Fibroblast of the aortic adventitia (primary cell): ENCODE results near the gene LEFTY1. TPM values are rescaled to one million over a fixed set of nuclear protein-coding genes. Genes with fewer than 3 reads are reported as not detected.

Experiments used
- DNase-seq: peaks from one replicate; pipeline ENCODE4 v3.0.0-alpha.2; 2010; ENCODE audit warnings: low read depth
- H3K4me3 ChIP-seq: 2 replicates; pipeline ENCODE4 v1.5.1; 2011; ENCODE audit warnings: low read depth, mild to moderate bottlenecking, control low read depth, low read length, moderate library complexity
- total RNA-seq: library from RNA; depleted of rRNA; stranded (reverse); fragments of >200 nt; gene quantifications from 2 replicates; pipeline ENCODE4 v1.2.3, GENCODE V29; 2012; ENCODE audit warnings: low replicate concordance
- TF ChIP-seq, protein P1 (sequence below): IDR thresholded peaks from 2 replicates; pipeline ENCODE4 v1.5.1; 2011; ENCODE audit warnings: mild to moderate bottlenecking, low read length, control low read depth, inconsistent platforms; ENCODE audit not compliant: insufficient read depth

LEFTY1 gene
- total RNA-seq, 1 donor: not detected

DNA sequence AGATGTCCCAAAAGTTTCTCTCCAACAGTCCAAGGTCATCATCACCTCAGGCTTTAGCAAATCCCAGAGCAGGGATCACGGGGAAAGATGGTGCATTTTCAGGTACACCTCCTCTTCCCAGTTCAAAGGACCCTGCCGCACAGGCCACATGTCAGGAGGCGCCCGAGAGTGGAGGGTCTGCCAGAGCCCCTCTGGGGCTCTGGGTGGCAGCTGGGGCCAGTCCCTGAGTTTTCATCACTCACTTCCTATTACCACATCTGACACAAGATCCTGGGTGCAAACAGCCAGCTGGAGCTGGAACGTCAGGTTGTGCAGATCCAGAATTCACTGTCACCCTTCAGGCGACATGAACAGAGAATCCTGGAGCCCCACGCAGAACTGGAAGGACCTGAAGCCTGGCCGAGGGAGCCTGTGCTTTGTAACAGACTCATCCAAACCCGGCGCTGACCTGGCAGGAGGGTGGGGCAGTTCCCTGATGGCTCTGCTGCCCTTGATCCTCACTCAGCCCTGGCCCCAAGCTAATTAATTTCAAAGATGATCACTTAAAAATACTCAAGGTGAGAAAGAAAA is 15.6 kb downstream of the LEFTY1 start:
- no peak overlapping the region for H3K4me3 ChIP-seq
- DNase-seq: no peak
- TF ChIP-seq, protein P1, sequence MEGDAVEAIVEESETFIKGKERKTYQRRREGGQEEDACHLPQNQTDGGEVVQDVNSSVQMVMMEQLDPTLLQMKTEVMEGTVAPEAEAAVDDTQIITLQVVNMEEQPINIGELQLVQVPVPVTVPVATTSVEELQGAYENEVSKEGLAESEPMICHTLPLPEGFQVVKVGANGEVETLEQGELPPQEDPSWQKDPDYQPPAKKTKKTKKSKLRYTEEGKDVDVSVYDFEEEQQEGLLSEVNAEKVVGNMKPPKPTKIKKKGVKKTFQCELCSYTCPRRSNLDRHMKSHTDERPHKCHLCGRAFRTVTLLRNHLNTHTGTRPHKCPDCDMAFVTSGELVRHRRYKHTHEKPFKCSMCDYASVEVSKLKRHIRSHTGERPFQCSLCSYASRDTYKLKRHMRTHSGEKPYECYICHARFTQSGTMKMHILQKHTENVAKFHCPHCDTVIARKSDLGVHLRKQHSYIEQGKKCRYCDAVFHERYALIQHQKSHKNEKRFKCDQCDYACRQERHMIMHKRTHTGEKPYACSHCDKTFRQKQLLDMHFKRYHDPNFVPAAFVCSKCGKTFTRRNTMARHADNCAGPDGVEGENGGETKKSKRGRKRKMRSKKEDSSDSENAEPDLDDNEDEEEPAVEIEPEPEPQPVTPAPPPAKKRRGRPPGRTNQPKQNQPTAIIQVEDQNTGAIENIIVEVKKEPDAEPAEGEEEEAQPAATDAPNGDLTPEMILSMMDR: no peak

DNA sequence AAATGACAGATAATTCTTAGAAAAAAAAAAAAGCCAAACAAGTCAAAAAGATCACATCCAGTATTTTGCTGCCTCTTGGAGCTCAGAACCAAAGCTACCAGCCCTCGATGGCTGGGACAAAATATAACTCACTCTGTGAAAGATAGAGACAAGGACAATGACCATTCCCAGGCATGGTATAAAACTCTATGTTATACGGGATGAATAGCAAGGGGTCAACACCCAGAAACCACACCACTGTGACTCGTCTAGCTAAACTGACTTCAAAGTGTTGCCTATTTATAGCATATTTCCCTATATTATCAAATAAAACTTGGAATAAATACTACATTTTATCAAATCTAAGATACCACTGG is 16.9 kb downstream of the LEFTY1 start:
- DNase-seq: no peak
- TF ChIP-seq, protein P1: no peak
- no peak overlapping the region for H3K4me3 ChIP-seq

DNA sequence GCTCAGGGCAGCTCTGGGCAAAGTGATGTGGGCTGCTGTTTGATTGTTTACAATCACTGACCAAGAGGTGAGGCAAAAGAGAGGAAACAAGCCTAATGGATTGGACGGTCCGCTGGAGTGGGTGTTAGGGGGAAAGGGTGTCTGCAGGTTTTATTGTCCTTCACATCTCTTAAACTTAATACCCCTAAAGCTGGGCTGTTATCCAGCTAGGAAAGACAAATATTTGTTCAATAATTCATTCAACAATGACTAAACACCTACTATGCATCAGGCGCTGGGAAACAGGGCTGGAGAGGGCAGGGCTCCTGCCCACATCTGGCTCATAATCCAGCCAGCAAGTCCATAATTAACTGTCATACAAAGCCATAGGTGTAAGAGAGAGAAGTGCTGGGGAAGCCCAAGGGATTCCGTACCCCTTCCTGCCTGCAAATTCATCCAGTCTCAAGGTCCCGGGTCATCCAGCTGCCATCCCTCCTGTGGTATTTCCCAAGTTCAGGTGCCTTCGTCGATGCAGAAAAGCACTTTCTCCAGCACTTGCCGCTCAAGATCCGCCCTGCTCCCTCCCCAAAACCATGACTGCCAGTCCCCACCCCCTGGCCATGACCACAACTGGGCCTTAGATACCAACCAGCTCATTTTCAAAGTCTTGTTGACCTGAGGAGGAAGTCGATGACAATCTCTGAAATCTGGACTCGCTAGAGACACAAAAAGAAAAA is 17.4 kb downstream of the LEFTY1 start:
- H3K4me3 ChIP-seq: no peak overlapping the region
- TF ChIP-seq, protein P1: no peak
- DNase-seq: no peak

DNA sequence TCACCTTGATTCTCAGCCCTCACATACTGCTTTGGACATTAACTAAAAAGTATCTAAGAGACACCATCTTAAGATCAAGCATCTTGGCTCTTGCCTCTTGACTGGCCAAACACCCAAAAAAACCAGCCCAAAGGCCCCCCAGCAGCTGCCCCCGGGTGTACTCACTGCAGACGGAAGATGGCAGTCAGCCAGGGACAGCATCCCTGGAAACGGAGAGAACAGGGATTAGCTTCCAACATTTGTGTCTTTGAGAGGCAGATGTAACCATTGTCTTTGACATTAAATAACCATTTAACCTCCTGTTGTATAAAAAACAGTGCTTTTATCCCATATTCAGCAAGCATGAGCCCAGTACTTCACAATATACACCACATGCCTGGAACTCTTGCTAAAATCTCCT is 18.0 kb downstream of the LEFTY1 start:
- TF ChIP-seq, protein P1: no peak
- H3K4me3 ChIP-seq: no peak overlapping the region

DNA sequence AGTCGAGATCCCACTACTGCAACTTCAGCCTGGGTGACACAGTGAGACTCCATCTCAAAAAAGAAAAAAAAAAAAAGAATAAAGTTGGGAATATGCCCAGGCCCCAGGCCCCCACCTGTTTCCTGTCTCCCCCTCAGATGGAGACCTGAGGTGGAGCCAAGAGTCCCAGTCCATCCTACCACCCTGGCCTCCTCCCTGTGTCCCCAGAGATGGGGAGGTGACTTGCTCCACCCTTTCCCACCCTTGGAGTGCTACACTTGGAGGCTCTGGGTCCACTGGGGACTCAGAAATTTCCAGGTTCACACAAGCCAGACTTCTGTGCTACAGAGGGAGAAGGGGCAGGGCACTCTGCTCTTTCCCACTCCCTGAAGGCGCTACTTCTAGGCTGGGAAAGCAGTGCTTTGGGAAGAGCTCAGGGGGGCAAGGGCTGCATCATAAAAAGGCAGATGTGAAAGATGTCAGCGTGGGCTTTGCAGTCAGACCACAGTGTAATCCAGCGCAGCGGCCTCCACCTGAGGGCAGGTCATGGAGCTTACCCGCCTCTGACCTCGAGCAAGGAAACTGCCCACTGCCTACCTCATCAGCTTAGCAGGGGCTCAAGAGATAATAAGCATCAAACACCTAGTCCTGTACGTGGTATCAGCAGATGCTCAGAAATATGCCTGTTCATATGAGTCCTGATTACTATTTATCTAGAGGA is 20.2 kb downstream of the LEFTY1 start:
- no peak overlapping the region for H3K4me3 ChIP-seq
- no peak for DNase-seq
- TF ChIP-seq, protein P1: no peak

More for the DNA sequence above, 18.0 kb downstream of the LEFTY1 start:
- no peak for DNase-seq

DNA sequence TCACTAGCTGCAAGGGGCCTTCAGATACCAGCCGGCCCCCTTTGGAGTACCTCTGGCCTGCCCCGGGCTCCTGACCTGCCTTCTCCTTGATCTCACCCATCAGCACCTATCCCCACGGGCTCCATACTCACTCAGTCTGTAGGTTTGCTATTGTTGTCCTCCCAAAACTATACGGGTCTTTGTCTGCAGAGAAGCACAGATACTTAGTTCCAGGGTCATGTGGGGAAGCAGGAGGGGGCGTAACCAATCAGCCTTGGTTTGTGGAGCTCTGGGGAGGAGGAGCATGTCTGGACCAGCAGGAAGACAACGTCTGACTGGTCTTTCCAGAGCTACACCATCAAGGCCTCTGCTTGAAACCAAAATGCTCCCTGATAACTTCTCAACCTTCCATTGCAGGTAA is 22.0 kb downstream of the LEFTY1 start:
- TF ChIP-seq, protein P1: no peak
- DNase-seq: no peak
- no peak overlapping the region for H3K4me3 ChIP-seq
